Thymus (tissue), 11 donors: Measurements from ENCODE around the gene FNBP1. TPM values are rescaled to one million over a fixed set of nuclear protein-coding genes. Genes with fewer than 3 reads are reported as not detected.

Source experiments
- DNase-seq, 9 donors: peaks; one replicate each; pipeline ENCODE4 v3.0.0-alpha.2; 2013; ENCODE audit warnings: low spot score in 9 of 9, low read depth in 6 of 9, missing footprints in 1 of 9
- H3K27ac ChIP-seq, 2 donors: one replicate each; pipeline ENCODE4 v1.5.1; 2013; ENCODE audit warnings: control low read depth in 1 of 2, low read depth in 1 of 2, low read length in 1 of 2, mild to moderate bottlenecking in 1 of 2, moderate library complexity in 1 of 2
- H3K27me3 ChIP-seq, 2 donors: one replicate each; pipeline ENCODE4 v1.5.1; 2013; ENCODE audit warnings: low read length in 1 of 2; ENCODE audit not compliant: control insufficient read depth in 2 of 2, insufficient read depth in 1 of 2
- H3K36me3 ChIP-seq, 2 donors: one replicate each; pipeline ENCODE4 v1.5.1; 2013; ENCODE audit warnings: low read length in 1 of 2, mild to moderate bottlenecking in 1 of 2, moderate library complexity in 1 of 2; ENCODE audit not compliant: control insufficient read depth in 2 of 2, insufficient read depth in 2 of 2
- H3K4me1 ChIP-seq, 2 donors: one replicate each; pipeline ENCODE4 v1.5.1; 2013; ENCODE audit warnings: low read length in 2 of 2; ENCODE audit not compliant: control insufficient read depth in 2 of 2, insufficient read depth in 2 of 2
- H3K4me3 ChIP-seq, 2 donors: one replicate each; pipeline ENCODE4 v1.5.1; 2013; ENCODE audit warnings: low read length in 2 of 2, control low read depth in 1 of 2, mild to moderate bottlenecking in 1 of 2
- H3K9me3 ChIP-seq, 2 donors: one replicate each; pipeline ENCODE4 v1.5.1; 2013; ENCODE audit warnings: low read length in 1 of 2, mild to moderate bottlenecking in 1 of 2; ENCODE audit not compliant: control insufficient read depth in 2 of 2, insufficient read depth in 1 of 2
- WGBS: extraction: QIAGEN DNeasy Blood & Tissue Kit; methylation state at CpG from one replicate; pipeline ENCODE4 v1.1.7; 2013; 5-methylcytosine and 5-hydroxymethylcytosine counted together
- polyA plus RNA-seq: library from polyadenylated mRNA; stranded (reverse); fragments of 200-250 nt; gene quantifications from one replicate; pipeline ENCODE4 v1.2.3, GENCODE V29; 2013
- total RNA-seq: library from RNA; stranded (reverse); fragments of 120-200 nt; gene quantifications from one replicate; pipeline ENCODE4 v1.2.4, GENCODE V29; 2013
- donor health status: healthy.

Gene FNBP1
- total and polyA plus RNA-seq, 2 donors = 79.6 to 82.8 TPM

DNA sequence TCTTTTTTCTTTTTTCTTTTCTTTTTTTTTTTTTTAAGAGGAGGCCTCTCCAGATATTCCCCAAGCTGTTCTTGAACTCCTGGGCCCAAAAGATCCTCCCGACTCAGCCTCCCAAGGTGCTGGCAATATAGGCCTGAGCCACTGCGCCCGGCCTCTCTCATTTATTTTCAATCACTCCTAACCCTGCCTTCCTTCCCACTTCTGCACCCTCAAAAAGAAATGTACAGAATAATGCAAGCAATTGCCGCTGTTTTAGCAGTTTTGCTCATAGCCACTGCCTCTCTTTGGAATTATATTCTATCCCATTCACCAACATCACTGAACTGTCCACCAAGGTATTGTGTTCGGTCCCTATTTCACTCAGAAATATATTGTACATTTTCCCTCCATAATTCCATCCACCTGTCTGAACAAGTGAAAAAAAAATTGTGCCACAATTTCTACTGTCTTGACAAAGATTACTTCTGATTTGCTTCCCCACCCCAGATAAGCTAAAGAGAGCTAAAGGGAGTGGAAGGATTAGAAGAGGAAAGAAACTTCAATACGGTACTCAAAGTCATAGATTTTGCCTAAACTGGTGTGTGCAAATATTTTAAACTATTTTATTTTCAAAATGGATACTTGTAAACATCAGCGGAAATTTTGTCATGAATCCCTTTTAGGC is 1.9 kb downstream of the FNBP1 start:
- H3K9me3 ChIP-seq = peaks cover 0 to 12% of the 10 kb centered on the region in 2 donors
- peak overlapping the region; percentile 77 to 82 for H3K4me3 ChIP-seq
- no peaks in the 10 kb centered on the region for H3K36me3 ChIP-seq
- WGBS = 12% methylated on average over 7 of the region's 7 CpGs
- peak overlapping the region; percentile 49 to 79 for H3K27ac ChIP-seq
- peak in 1 of 9 donors; percentile 47 for DNase-seq
- peaks cover 19 to 49% of the 10 kb centered on the region in 2 donors for H3K4me1 ChIP-seq
- H3K27me3 ChIP-seq = no peaks in the 10 kb centered on the region

DNA sequence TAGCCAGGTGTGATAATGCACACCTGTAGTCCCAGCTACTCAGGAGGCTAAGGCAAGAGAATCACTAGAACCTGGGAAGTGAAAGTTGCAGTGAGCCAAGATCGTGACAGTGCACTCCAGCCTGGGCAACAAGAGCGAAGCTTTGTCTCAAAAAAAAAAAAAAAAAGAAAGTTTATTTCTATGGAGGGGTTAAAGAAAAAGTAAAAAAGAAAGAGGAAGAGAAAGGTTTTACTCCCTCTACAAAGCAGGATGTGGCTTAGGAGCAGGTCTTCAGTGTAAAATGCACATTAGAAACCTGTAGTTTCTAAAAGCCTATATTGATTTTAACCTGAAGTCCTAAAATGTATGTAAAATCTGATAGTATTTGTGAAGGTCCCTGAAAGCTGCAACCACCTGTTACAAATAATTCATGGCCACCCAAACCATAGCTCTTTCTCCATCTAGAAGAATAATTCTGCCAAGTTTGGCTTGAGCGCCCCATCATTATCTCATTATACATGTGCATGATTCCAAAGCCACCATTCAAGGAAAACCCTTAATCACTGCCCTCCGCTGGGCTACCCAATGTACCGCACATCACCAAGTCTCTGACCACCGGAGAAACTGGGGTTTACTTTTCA is 3.4 kb downstream of the FNBP1 start:
- H3K4me1 ChIP-seq = peaks cover 19 to 42% of the 10 kb centered on the region in 2 donors
- H3K4me3 ChIP-seq = peak overlapping the region; percentile 51 to 82
- H3K27ac ChIP-seq = peak overlapping the region; percentile 79 to 81
- WGBS = 11% methylated on average over 6 of the region's 6 CpGs
- peak in 1 of 9 donors; percentile 73 for DNase-seq
- peaks cover 0 to 12% of the 10 kb centered on the region in 2 donors for H3K9me3 ChIP-seq
- H3K36me3 ChIP-seq = peaks cover 1 to 6% of the 10 kb centered on the region in 2 donors
- H3K27me3 ChIP-seq = no peaks in the 10 kb centered on the region

DNA sequence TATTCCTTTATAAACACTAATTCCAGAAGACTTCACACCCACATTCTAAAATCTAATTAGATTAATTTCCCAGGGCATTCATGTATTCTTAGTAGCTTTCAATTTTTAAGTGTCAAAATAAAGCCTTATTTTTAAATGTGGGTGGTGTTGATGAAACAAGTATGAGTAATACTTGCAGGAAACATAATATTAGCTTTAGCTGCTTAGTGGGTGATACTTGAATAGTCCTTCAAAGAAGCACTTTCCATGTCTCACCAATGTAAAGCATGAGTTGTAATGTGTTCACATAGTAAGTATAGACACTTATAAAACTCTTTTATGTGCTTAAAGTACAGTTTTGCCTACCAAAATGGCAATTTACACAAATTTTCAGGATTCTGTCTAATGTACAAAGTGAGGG is 6.9 kb downstream of the FNBP1 start:
- peaks cover 6% of the 10 kb centered on the region in 2 donors for H3K36me3 ChIP-seq
- H3K27ac ChIP-seq = no peak overlapping the region
- H3K4me3 ChIP-seq = no peak overlapping the region

GRCh38 chr9:130034570-130034969 is 8.4 kb downstream of the FNBP1 start:
- no peaks in the 10 kb centered on the region for H3K27me3 ChIP-seq
- H3K36me3 ChIP-seq = peaks cover 6% of the 10 kb centered on the region in 2 donors
- H3K4me1 ChIP-seq = peaks cover 26 to 47% of the 10 kb centered on the region in 2 donors
- H3K27ac ChIP-seq = no peak overlapping the region
- 81% methylated on average over 1 of the region's 1 CpG for WGBS
- H3K4me3 ChIP-seq = no peak overlapping the region
- no peak for DNase-seq
- H3K9me3 ChIP-seq = peaks cover 0 to 3% of the 10 kb centered on the region in 2 donors

More for the DNA sequence above, 6.9 kb downstream of the FNBP1 start:
- DNase-seq = no peak
- Histone ChIP-seq H3K27me3 (no peaks in the 10 kb centered on the region), H3K9me3 (peaks cover 0 to 3% of the 10 kb centered on the region in 2 donors), H3K4me1 (peaks cover 16 to 46% of the 10 kb centered on the region in 2 donors)

- 88% methylated on average over 3 of the region's 3 CpGs for WGBS
- peak overlapping the region in 1 of 2 donors; percentile 14 for H3K4me3 ChIP-seq
- H3K27me3 ChIP-seq = no peaks in the 10 kb centered on the region
- H3K27ac ChIP-seq = peak overlapping the region; percentile 68 to 82
- peak in 1 of 9 donors; percentile 49 for DNase-seq
- peaks cover 6 to 10% of the 10 kb centered on the region in 2 donors for H3K36me3 ChIP-seq
- peaks cover 23 to 45% of the 10 kb centered on the region in 2 donors for H3K4me1 ChIP-seq
- peaks cover 0 to 6% of the 10 kb centered on the region in 2 donors for H3K9me3 ChIP-seq
These were observed 12.3 kb downstream of the FNBP1 start for GRCh38 chr9:130030651-130031127.

DNA sequence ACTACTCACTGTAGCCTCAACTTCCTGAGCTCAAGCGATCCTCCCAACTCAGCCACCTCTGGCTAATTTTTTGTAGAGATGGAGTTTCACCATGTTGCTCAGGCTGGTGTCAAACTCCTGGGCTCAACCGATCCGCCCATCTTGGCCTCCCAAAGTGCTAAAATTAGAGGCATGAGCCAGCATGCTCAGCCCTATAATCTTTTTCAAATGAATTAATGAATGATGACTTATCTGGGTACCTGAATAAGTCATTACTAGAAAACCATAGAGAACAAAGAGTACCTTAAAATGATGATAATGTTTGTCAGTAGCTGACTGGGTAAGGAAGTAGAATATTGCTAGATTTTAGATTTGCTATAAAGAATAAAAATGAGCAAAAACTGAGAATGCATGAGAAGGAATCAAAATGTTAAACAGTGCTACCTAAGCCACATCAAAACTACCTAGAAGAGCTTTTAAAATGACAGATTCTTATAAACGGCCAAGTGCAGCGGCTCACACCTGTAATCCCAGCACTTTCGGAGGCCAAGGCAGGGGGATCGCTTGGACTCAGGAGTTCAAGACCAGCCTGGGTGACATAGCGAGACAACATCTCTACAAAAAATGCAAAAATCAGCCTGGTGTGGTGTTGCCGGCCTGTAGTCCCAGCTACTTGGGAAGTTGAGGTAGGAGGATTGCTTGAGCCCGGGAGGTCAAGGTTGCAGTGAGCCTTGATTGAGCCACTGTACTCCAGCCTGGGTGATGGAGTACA is 13.6 kb downstream of the FNBP1 start:
- no peak overlapping the region for H3K4me3 ChIP-seq
- H3K27me3 ChIP-seq = no peaks in the 10 kb centered on the region
- peaks cover 0 to 6% of the 10 kb centered on the region in 2 donors for H3K36me3 ChIP-seq
- H3K4me1 ChIP-seq = peaks cover 23 to 45% of the 10 kb centered on the region in 2 donors
- DNase-seq = no peak
- H3K9me3 ChIP-seq = peaks cover 0 to 6% of the 10 kb centered on the region in 2 donors
- WGBS = 74% methylated on average over 10 of the region's 10 CpGs
- H3K27ac ChIP-seq = peak overlapping the region in 1 of 2 donors; percentile 69

GRCh38 chr9:130028493-130029222 is 14.3 kb downstream of the FNBP1 start:
- Histone ChIP-seq H3K9me3 (peaks cover 0 to 6% of the 10 kb centered on the region in 2 donors), H3K27ac (no peak overlapping the region), H3K4me1 (peaks cover 23 to 51% of the 10 kb centered on the region in 2 donors), H3K4me3 (no peak overlapping the region), H3K36me3 (peaks cover 0 to 6% of the 10 kb centered on the region in 2 donors), H3K27me3 (no peaks in the 10 kb centered on the region)
- WGBS = 91% methylated on average over 6 of the region's 6 CpGs
- no peak for DNase-seq

GRCh38 chr9:130027533-130028365 is 15.2 kb downstream of the FNBP1 start:
- Histone ChIP-seq H3K4me1 (peaks cover 23 to 52% of the 10 kb centered on the region in 2 donors), H3K27ac (peak overlapping the region in 1 of 2 donors; percentile 49), H3K9me3 (peaks cover 0 to 6% of the 10 kb centered on the region in 2 donors), H3K36me3 (peaks cover under 1 to 10% of the 10 kb centered on the region in 2 donors), H3K27me3 (no peaks in the 10 kb centered on the region), H3K4me3 (no peak overlapping the region)
- WGBS = 94% methylated on average over 9 of the region's 9 CpGs
- no peak for DNase-seq
